Myocyte (in vitro differentiated cells): Measurements from ENCODE around the gene DOP1B. TPM values are rescaled to one million over a fixed set of nuclear protein-coding genes. Genes with fewer than 3 reads are reported as not detected.
"Not testable (repeated sequence)": the region's sequence is repeated elsewhere in the genome, so short reads cannot be mapped to it uniquely, and the experiment has no call there.

ENCODE experiments used
- DNase-seq: peaks from one replicate; pipeline ENCODE4 v3.0.0-alpha.2; 2012; ENCODE audit warnings: low read depth
- total RNA-seq: library from RNA; depleted of rRNA; stranded (reverse); fragments of >200 nt; gene quantifications from 2 replicates; pipeline ENCODE4 v1.2.3, GENCODE V29; 2014

Gene DOP1B
- total RNA-seq, 1 donor from 2014 or later = 4.5 TPM

DNA sequence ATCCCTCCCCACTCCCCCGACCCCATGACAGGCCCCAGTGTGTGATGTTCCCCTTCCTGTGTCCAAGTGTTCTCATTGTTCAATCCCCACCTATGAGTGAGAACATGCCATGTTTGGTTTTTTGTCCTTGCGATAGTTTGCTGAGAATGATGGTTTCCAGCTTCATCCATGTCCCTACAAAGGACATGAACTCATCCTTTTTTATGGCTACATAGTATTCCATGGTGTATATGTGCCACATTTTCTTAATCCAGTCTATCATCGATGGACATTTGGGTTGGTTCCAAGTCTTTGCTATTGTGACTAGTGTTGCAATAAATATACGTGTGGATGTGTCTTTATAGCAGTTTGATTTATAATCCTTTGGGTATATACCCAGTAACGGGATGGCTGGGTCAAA, 43.0 kb downstream of the DOP1B start:
- DNase-seq = not testable (repeated sequence)

DNA sequence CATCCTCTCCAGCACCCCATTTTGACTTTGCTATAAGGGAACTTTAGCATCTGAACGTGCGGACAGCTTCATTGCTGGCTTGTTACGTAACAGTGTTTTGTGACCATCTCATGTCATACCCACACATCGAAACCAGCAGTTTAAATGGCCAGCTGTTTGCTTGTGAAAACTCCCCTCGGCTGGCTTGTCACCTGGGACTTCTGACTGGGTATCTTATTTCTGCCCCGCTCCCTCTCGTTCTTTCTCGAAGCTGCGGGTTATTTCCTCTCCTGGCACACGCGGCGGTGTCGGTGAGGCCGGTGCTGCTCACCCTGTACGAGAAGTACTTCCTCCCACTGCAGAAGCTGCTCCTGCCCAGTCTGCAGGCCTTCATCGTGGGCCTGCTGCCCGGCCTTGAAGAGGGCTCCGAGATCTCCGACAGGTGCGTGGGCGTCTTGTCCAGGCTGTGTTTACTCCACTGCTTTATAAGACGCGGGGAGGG, 43.5 kb downstream of the DOP1B start:
- DNase-seq = no peak

DNA sequence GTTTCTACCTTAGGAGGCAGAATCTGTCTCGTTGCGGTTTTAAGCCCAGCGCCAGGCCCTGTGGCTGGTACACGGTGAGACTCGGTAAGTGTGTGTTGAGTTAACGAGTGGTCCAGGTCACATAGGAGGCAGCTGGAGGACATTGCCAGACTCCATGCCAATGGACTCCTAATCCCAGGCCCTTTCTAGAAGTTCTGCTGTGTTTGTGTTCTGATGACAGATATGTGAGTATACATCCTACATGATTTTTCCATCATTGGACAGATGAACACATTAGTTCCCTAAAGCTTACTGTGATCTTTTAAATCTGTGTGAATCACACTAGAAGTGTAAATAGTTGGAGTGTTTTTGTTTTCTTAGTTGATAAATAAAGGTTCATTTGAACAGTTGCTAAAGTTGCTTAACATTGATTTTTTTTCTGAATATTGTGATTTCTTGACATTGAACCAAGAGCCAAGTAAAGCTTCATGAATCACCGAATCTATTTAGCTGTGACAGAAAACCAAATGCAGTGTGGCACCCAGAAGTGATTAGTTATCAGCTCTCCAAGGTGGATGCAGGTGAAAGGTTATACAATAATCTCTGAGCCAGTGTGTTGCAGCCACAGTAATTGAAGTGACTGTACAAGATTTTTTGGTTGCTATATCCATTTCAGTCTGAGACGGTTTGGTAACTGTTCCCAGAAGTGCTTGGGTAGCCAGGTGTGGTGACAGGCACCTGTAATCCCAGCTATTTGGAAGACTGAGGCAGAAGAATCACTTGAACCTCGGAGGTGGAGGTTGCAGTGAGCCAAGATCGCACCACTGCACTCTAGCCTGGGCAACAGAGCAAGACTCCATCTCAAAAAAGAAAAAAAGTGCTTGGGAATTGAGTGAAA, 46.3 kb downstream of the DOP1B start:
- no peak for DNase-seq

DNA sequence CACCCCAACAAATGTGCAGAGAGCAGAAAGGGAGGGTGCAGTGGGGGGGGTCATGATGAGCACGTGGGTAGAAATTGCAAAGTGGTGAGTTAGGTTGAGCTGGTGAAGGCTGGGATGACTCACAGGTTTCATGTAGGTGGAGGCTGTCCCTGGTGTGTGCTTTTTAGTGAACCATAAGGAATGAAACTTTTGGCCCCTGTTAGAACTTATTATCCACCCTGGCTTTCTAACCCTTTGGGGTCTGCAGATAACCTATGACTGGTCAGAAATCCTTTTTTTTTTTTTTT, 46.9 kb downstream of the DOP1B start:
- peak; percentile 53 for DNase-seq

DNA sequence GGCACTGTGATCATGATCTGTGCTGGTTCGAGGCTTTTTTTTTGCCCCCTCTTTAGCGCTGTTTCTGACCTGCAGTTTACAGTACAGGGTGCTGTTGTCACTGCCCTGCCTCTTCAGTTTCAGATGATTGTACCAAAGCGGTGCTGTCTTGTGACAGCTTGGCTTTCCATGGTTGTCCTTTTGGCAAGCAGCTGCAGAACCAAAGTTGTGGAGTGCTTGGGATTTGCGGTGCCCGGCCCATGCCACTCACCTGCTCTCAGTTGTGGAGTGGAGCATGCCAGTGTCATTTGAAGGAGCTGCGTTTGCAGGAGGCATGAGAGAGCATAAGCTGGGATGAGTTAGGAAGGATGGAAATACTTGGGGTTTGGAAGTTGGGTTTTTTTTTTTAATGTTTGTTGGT, 48.4 kb downstream of the DOP1B start:
- DNase-seq = no peak

DNA sequence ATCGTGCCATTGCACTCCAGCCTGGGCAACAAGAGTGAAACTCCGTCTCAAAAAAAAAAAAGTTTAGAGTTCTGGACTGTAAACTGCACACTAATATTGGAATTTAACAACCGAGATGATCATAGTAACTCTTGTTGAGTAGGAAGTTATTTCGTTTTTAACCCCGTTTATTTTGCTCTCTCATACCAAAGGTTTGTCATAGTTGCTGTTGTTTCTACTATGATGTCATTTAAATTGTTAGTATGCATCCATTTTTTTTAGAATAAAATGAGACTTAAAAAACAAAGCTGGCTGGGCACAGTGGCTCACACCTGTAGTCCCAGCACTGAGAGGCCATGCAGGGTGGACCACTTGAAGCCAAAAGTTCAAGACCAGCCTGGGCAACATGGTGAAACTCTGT, 49.3 kb downstream of the DOP1B start:
- DNase-seq = no peak

Other genes starting within 250 kb of the DOP1B start
- gene SETD4, start 96.3 kb upstream of the DOP1B start, total RNA-seq = 10.9 and 13.5 TPM in 2 replicates
- 46.3 and 72.3 TPM in 2 replicates for gene CBR1, start 86.8 kb upstream of the DOP1B start, total RNA-seq
- gene CBR3, start 21.7 kb upstream of the DOP1B start, total RNA-seq = 1.3 and 3.2 TPM in 2 replicates
- 31.5 and 37.0 TPM in 2 replicates for gene MORC3, start 163.4 kb downstream of the DOP1B start, total RNA-seq
- 0.67 and 1.3 TPM in 2 replicates for gene CHAF1B, start 228.6 kb downstream of the DOP1B start, total RNA-seq